H1 (cell line): ENCODE results near the gene CAPZB. TPM values are rescaled to one million over a fixed set of nuclear protein-coding genes. Genes with fewer than 3 reads are reported as not detected.

Experiments used
- CTCF ChIA-PET: fragments of 300-600 bp; sonication (Branson Sonifier 250); formaldehyde crosslinking; loops from one replicate; lab custom pipeline; 2021; ENCODE audit not compliant: partially characterized antibody; lab: Charles Lee
- POLR2A ChIA-PET: fragments of 300-600 bp; sonication (Branson Sonifier 250); formaldehyde crosslinking; loops from one replicate; lab custom pipeline; 2021; ENCODE audit warnings: inconsistent platforms; ENCODE audit not compliant: partially characterized antibody; lab: Charles Lee
- DNase-seq, 2 experiments: peaks; one replicate each; pipeline versions ENCODE4 v3.0.0 to v3.0.0-alpha.2; 2010 to 2022; ENCODE audit warnings: low spot score in 2 of 2, low read depth in 1 of 2, mixed read lengths in 1 of 2
- FAIRE-seq: peaks from 2 replicates; lab custom pipeline; 2011; peaks lifted over from hg19 to GRCh38; lab: Jason Lieb, UNC
- H2AFZ ChIP-seq: 2 replicates; pipeline ENCODE4 v1.8.1; 2012; ENCODE audit warnings: low read length, inconsistent platforms
- H2AK5ac ChIP-seq: 2 replicates; pipeline ENCODE4 v1.6.1; 2013; ENCODE audit warnings: low read depth, low read length
- H2BK120ac ChIP-seq: replicated peaks from 2 replicates; pipeline ENCODE3; 2013; ENCODE audit warnings: low read depth, low read length, inconsistent platforms
- H2BK12ac ChIP-seq: 2 replicates; pipeline ENCODE4 v1.6.1; 2013; ENCODE audit warnings: low read depth, low read length
- H2BK15ac ChIP-seq: 2 replicates; pipeline ENCODE4 v1.6.1; 2013; ENCODE audit warnings: low read length
- H2BK20ac ChIP-seq: 2 replicates; pipeline ENCODE4 v1.6.1; 2013; ENCODE audit warnings: low read length
- H2BK5ac ChIP-seq: 2 replicates; pipeline ENCODE4 v1.6.1; 2013; ENCODE audit warnings: low read depth, low read length
- H3K14ac ChIP-seq: 2 replicates; pipeline ENCODE4 v1.6.1; 2013; ENCODE audit warnings: inconsistent platforms; ENCODE audit not compliant: insufficient read length
- H3K18ac ChIP-seq: 2 replicates; pipeline ENCODE4 v1.6.1; 2013; ENCODE audit warnings: low read length; ENCODE audit errors: extremely low read depth
- H3K23ac ChIP-seq: 2 replicates; pipeline ENCODE4 v1.6.1; 2013; ENCODE audit warnings: inconsistent platforms; ENCODE audit not compliant: insufficient read length
- H3K23me2 ChIP-seq: 2 replicates; pipeline ENCODE4 v1.6.1; 2013; ENCODE audit warnings: low read depth, low read length
- H3K27ac ChIP-seq: 2 replicates; pipeline ENCODE4 v1.6.1; 2011; ENCODE audit warnings: low read depth, low read length, inconsistent platforms
- H3K27me3 ChIP-seq, 4 experiments: replicated peaks in 1 of 4; 1 replicate in 1 of 4; 2 replicates in 3 of 4; pipeline versions ENCODE4 v1.6.1 to v1.8.1; 2011 to 2013; ENCODE audit warnings: low read length in 3 of 4, mild to moderate bottlenecking in 3 of 4, inconsistent platforms in 2 of 4, mixed read lengths in 2 of 4, moderate library complexity in 1 of 4; ENCODE audit not compliant: control insufficient read depth in 3 of 4, insufficient read depth in 3 of 4; ENCODE audit errors: extremely low read depth in 1 of 4
- H3K36me3 ChIP-seq, 4 experiments: 2 replicates each; pipeline versions ENCODE4 v1.6.1 to v1.8.1; 2011 to 2013; ENCODE audit warnings: mild to moderate bottlenecking in 4 of 4, low read length in 3 of 4, moderate library complexity in 2 of 4, control low read depth in 1 of 4, inconsistent platforms in 1 of 4; ENCODE audit not compliant: insufficient read depth in 4 of 4, control insufficient read depth in 2 of 4
- H3K4ac ChIP-seq: replicated peaks from 2 replicates; pipeline ENCODE3; 2013; ENCODE audit warnings: low read length, low read depth, mixed read lengths, inconsistent platforms; ENCODE audit not compliant: insufficient read length
- H3K4me1 ChIP-seq, 4 experiments: replicated peaks in 1 of 4; 1 replicate in 1 of 4; 2 replicates in 3 of 4; pipeline versions ENCODE4 v1.6.1 to v1.8.1; 2011 to 2013; ENCODE audit warnings: low read length in 3 of 4, inconsistent platforms in 2 of 4, mixed read lengths in 1 of 4; ENCODE audit not compliant: insufficient read depth in 4 of 4, control insufficient read depth in 3 of 4
- H3K4me2 ChIP-seq, 2 experiments: 2 replicates each; pipeline versions ENCODE4 v1.6.1 to v1.8.1; 2011 to 2013; ENCODE audit warnings: low read depth in 2 of 2, low read length in 2 of 2, control low read depth in 1 of 2, inconsistent platforms in 1 of 2, mild to moderate bottlenecking in 1 of 2; ENCODE audit not compliant: insufficient read depth in 1 of 2
- H3K4me3 ChIP-seq, 4 experiments: fragments of 200-600, 300-600 bp in 1 of 4; sonication (generic), shearing (Covaris generic), sonication (Bioruptor Twin) in 1 of 4; 2 replicates each; pipeline versions ENCODE4 v1.5.1 to v1.8.1; 2011 to 2016; ENCODE audit warnings: low read length in 4 of 4, low read depth in 3 of 4, control low read depth in 2 of 4, inconsistent platforms in 2 of 4, mild to moderate bottlenecking in 2 of 4, mixed read lengths in 1 of 4, moderate library complexity in 1 of 4; ENCODE audit not compliant: insufficient read depth in 2 of 4; ENCODE audit errors: extremely low read depth in 1 of 4
- H3K56ac ChIP-seq: replicated peaks from 2 replicates; pipeline ENCODE3; 2013; ENCODE audit warnings: low read depth, mild to moderate bottlenecking, mixed read lengths, low read length, inconsistent platforms; ENCODE audit not compliant: insufficient read length
- H3K79me1 ChIP-seq: 2 replicates; pipeline ENCODE4 v1.6.1; 2013; ENCODE audit warnings: low read depth, low read length, control low read depth
- H3K79me2 ChIP-seq, 2 experiments: 2 replicates each; pipeline versions ENCODE4 v1.6.1 to v1.8.1; 2012 to 2013; ENCODE audit warnings: low read length in 2 of 2, mild to moderate bottlenecking in 2 of 2, inconsistent platforms in 1 of 2; ENCODE audit not compliant: insufficient read depth in 2 of 2, control insufficient read depth in 1 of 2
- H3K9ac ChIP-seq, 4 experiments: replicated peaks in 1 of 4; 1 replicate in 1 of 4; 2 replicates in 3 of 4; pipeline versions ENCODE4 v1.6.1 to v1.8.1; 2011 to 2013; ENCODE audit warnings: low read depth in 3 of 4, low read length in 3 of 4, control low read depth in 2 of 4, mild to moderate bottlenecking in 2 of 4, moderate library complexity in 2 of 4, inconsistent platforms in 1 of 4; ENCODE audit errors: extremely low read depth in 1 of 4
- H3K9me3 ChIP-seq, 2 experiments: 2 replicates each; pipeline versions ENCODE4 v1.6.1 to v1.8.1; 2012 to 2013; ENCODE audit warnings: mild to moderate bottlenecking in 2 of 2, moderate library complexity in 2 of 2, control low read depth in 1 of 2, inconsistent platforms in 1 of 2, low read depth in 1 of 2, low read length in 1 of 2, mixed read lengths in 1 of 2; ENCODE audit not compliant: insufficient read depth in 2 of 2
- H4K20me1 ChIP-seq, 2 experiments: replicated peaks in 1 of 2; 2 replicates each; pipeline versions ENCODE3 to v1.8.1; 2011 to 2013; ENCODE audit warnings: inconsistent platforms in 2 of 2, low read length in 2 of 2, mild to moderate bottlenecking in 1 of 2; ENCODE audit not compliant: insufficient read depth in 2 of 2, control insufficient read depth in 1 of 2
- H4K5ac ChIP-seq: 2 replicates; pipeline ENCODE4 v1.6.1; 2013; ENCODE audit warnings: low read length, low read depth, mixed read lengths, inconsistent platforms; ENCODE audit not compliant: insufficient read length
- H4K8ac ChIP-seq: 2 replicates; pipeline ENCODE4 v1.8.0; 2013; ENCODE audit warnings: mild to moderate bottlenecking, moderate library complexity, low read length, inconsistent platforms; ENCODE audit not compliant: insufficient read depth; ENCODE audit errors: extremely low read depth
- H4K91ac ChIP-seq: replicated peaks from 2 replicates; pipeline ENCODE3; 2013; ENCODE audit warnings: low read length, mixed read lengths, inconsistent platforms; ENCODE audit not compliant: insufficient read length
- SAP30 ChIP-seq: fragments of 300-600 bp; sonication (generic); IDR thresholded peaks from 2 replicates; pipeline ENCODE4 v1.7.1; 2012; ENCODE audit warnings: low read length, moderate library complexity, mild to moderate bottlenecking, inconsistent platforms; ENCODE audit not compliant: insufficient read depth, insufficient replicate concordance
- TAF1 ChIP-seq: IDR thresholded peaks from 2 replicates; pipeline ENCODE4 v1.6.1; 2011; ENCODE audit warnings: mild to moderate bottlenecking, low read depth, low read length
- WGBS, 2 experiments: shearing (Covaris generic) in 1 of 2; methylation state at CpG; one replicate each; pipeline versions ENCODE4 v1.1.6 to v1.1.7; 2013 to 2015; ENCODE audit warnings: low lambda C conversion rate in 2 of 2, mixed read lengths in 2 of 2, inconsistent platforms in 1 of 2, low coverage in 1 of 2, missing lambda C conversion rate in 1 of 2; ENCODE audit not compliant: insufficient replicate concordance in 2 of 2, insufficient coverage in 1 of 2, insufficient read length in 1 of 2; ENCODE audit errors: extremely low coverage in 1 of 2, missing lambda C conversion rate in 1 of 2; 5-methylcytosine and 5-hydroxymethylcytosine counted together
- polyA plus RNA-seq, 7 experiments: library from polyadenylated mRNA; depleted of rRNA in 3 of 7; stranded (reverse) in 5 of 7; unstranded in 2 of 7; fragments of >200 nt in 5 of 7; fragments of 200-250 nt in 2 of 7; gene quantifications; 1 replicate in 5 of 7; 2 replicates in 1 of 7; 4 replicates in 1 of 7; pipeline versions ENCODE4 v1.2.1 to v1.2.3, GENCODE V29; 2011 to 2013; ENCODE audit warnings: missing spikeins in 2 of 7, mixed read lengths in 2 of 7
- total RNA-seq: library from RNA; stranded (reverse); fragmentation: NEBNext Ultra II Directional; extraction: Animal tissue kit (Norgen Biotek cat#: 25700); gene quantifications from 2 replicates; pipeline ENCODE4 v1.2.1, GENCODE V29; 2021

The CAPZB gene
- total and polyA plus RNA-seq, 2 of the 8 experiments (the other 6 are each of a cell fraction or from before 2014, with no cell fraction given): 162 to 371 TPM

GRCh38 chr1:19432943-19433718 lies 52.2 kb downstream of the CAPZB start:
- Histone ChIP-seq H3K9me3 (no peaks in the 10 kb centered on the region), H4K91ac (no peak overlapping the region), H3K4me1 (peaks cover 0 to 4% (median 1%) of the 10 kb centered on the region in 4 experiments; a peak in 2 of 7 replicates), H3K18ac (no peak overlapping the region), H3K14ac (no peak overlapping the region), H3K36me3 (peaks cover 0 to 14% (median 3%) of the 10 kb centered on the region in 4 experiments; a peak in 3 of 8 replicates), H2AK5ac (no peak overlapping the region), H2BK12ac (no peak overlapping the region), H3K23ac (no peak overlapping the region), H3K4me3 (no peak overlapping the region), H4K8ac (no peak overlapping the region), H2BK15ac (no peak overlapping the region), H3K4me2 (no peak overlapping the region), H2BK5ac (no peak overlapping the region), H3K79me1 (peaks cover 25% of the 10 kb centered on the region), H4K5ac (no peak overlapping the region), H3K56ac (no peak overlapping the region), H3K4ac (no peak overlapping the region), H3K23me2 (no peaks in the 10 kb centered on the region), H2AFZ (no peak overlapping the region), H3K9ac (no peak overlapping the region), H3K27ac (no peak overlapping the region), H2BK20ac (no peak overlapping the region), H4K20me1 (peaks cover 44 to 46% of the 10 kb centered on the region in 2 experiments), H3K79me2 (peaks cover 23 to 97% of the 10 kb centered on the region in 2 experiments), H2BK120ac (no peak overlapping the region), H3K27me3 (no peaks in the 10 kb centered on the region)
- FAIRE-seq (no peak), DNase-seq (no peak)
- CTCF ChIA-PET: interaction anchor here (1.1 to 1.7 kb wide), 4 partner anchors 27 to 216 kb away, joined by 4 to 8 read pairs (median 5); no protein-coding TSS in a partner anchor
- POLR2A ChIA-PET: no interaction called here
- 90% methylated on average over 15 of the region's 15 CpGs; no CpG with 5 or more reads in 1 of the 2 experiments for WGBS, 2 experiments
- TF ChIP-seq TAF1 (no peak), SAP30 (no peak)
